Esophagus squamous epithelium (tissue), 4 donors: ENCODE measurements around the gene ARFGAP1.

Source experiments
- POLR2A ChIP-seq, 4 donors: fragments of 450-650 bp; IDR thresholded peaks; one replicate each; pipeline ENCODE4 v1.6.1; 2017; ENCODE audit warnings: antibody characterized with exemption in 4 of 4, mild to moderate bottlenecking in 4 of 4, moderate library complexity in 3 of 4
- TF ChIP-seq, protein P1 (sequence below), 6 experiments: fragments of 450-650 bp in 4 of 6; fragments of 200-600 bp in 2 of 6; sonication (generic) in 2 of 6; IDR thresholded peaks; one replicate each; pipeline ENCODE4 v1.5.1; 2016 to 2019; ENCODE audit warnings: antibody characterized with exemption in 6 of 6, mild to moderate bottlenecking in 4 of 6, moderate library complexity in 4 of 6

GRCh38 chr20:63296531-63297299 is 24.1 kb downstream of the ARFGAP1 start:
- TF ChIP-seq, protein P1, sequence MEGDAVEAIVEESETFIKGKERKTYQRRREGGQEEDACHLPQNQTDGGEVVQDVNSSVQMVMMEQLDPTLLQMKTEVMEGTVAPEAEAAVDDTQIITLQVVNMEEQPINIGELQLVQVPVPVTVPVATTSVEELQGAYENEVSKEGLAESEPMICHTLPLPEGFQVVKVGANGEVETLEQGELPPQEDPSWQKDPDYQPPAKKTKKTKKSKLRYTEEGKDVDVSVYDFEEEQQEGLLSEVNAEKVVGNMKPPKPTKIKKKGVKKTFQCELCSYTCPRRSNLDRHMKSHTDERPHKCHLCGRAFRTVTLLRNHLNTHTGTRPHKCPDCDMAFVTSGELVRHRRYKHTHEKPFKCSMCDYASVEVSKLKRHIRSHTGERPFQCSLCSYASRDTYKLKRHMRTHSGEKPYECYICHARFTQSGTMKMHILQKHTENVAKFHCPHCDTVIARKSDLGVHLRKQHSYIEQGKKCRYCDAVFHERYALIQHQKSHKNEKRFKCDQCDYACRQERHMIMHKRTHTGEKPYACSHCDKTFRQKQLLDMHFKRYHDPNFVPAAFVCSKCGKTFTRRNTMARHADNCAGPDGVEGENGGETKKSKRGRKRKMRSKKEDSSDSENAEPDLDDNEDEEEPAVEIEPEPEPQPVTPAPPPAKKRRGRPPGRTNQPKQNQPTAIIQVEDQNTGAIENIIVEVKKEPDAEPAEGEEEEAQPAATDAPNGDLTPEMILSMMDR (IDR thresholded peaks at IDR 0.05) = no peak
- no peak for TF ChIP-seq POLR2A (IDR thresholded peaks at IDR 0.05)
